ENCODE results near the gene LBP. TPM values are rescaled to one million over a fixed set of nuclear protein-coding genes. Genes with fewer than 3 reads are reported as not detected.
"Not testable (repeated sequence)": the region's sequence is repeated elsewhere in the genome, so short reads cannot be mapped to it uniquely, and the experiment has no call there.

The LBP gene
- total RNA-seq, 2 donors from 2014 or later: 4.8 to 13.7 TPM

DNA sequence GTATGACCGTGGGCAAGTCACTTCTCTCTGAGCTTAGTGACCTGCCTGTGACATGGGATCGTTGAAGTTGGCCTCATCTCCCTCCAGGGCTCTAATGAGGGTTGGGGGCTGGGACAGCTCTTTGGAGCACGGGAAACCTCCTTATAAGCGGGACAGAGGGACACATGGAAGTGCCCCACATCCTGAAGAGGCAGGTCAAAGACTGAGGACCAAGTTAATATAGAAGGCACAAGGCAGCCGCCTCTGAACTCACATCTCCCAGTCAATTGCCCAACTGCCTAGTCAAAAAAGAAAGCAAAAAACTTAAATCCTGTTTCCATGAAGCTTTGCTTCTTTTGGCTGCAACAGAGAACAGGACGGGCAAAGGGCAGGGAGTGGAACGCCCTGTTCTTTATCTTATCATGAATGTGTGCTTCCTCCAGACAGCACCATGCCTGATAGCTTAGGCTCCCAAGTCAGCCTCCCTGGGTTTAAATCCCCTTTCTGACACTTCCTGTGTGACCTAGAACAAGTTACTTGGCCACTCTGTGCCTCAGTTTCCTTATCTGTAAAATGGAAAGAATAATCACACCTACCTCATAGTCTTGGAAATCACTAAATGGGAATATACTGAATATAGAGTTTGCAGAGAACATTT lies 27.1 kb downstream of the LBP start:
- no peak for DNase-seq (ENCODE audit: low spot score)
- intact Hi-C loops (cut with DNase I): no loop called here

DNA sequence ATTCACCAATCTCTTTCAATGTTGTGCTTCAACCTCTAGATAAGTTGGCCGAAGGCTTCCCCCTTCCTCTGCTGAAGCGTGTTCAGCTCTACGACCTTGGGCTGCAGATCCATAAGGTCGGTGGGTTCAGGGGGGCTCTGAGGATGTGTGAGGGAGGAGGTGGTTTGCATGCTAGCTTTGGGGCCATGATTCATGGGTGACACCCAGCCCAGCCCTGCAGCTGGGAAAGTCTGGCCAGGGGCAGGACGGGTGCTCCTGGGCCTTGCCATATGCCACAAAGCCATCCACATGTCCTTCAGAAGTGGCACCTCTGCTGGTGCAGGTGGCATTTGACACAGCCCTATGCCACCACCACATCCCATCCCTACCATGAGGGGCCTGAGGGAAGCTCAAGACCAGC lies 27.6 kb downstream of the LBP start:
- intact Hi-C loops (cut with DNase I): no loop called here
- DNase-seq (ENCODE audit: low spot score): no peak

DNA sequence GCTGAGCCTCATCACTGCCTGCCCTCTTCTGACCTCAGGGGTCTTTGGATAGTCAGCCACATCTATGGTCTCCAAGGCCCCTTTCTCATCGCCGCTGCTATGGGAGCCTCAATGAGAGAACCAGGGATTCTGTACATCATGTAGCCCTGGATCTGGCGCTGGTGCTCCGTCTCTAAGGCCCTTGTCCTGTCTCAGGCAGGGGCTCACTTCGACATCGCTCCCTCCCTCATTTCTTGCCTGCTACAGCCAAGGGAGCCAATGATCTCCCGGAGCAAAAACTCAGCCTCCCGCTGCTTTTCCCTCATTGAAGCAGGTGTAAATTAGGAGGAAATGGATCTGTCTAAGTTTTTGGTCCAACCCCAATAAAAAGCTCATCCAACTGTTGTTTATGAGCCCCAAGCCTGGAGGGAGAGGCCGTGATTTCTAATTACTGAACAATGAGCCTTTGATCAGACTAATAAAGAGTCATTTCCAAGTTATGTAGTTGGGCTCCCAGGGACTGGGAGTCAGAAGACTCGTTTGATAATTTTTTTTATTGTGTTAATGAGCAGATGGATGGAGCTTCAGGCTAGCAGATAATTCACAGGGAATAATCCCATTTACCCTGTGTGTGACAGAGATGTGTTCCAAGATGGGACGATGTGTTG lies 30.9 kb downstream of the LBP start:
- intact Hi-C loops (cut with DNase I): no loop called here

DNA sequence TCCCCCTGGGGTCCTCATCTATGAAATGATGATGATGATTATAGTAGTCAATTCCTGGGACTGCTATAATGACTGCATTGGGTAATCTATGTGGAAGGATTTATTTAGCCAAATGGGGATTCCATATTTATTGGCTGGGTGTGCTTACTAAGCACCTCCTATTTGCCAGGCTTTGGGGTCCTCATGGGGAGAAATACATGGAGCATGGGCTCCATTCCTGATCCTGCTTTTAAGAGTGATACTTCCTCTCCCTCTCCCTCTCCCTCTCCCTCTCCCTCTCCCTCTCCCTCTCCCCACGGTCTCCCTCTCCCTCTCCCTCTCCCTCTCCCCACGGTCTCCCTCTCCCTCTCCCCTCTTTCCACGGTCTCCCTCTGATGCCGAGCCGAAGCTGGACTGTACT lies 31.6 kb downstream of the LBP start:
- intact Hi-C loops (cut with DNase I); DNase-seq (ENCODE audit: low spot score): not testable (repeated sequence)

More for the DNA sequence above, 30.9 kb downstream of the LBP start:
- DNase-seq (ENCODE audit: low spot score): no peak

DNA sequence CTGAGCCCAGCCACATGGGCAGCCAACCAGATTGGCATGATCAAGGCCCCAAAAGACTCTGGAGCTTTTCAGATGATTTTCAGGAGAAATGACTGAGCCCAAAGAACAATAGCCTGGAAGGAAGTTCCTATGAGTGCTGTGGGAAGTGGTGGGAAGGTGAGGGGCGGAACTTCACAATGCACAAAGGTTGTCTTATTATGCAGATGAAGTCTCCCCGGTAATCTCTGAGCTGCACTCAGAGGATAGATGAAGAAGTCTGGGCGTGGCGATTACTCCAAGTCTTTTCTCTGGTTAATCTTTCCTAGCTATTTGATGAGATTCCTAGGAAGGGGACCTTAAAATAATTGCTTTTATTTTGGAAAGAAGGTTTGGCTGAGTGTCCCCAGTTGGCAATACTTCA lies 36.9 kb downstream of the LBP start:
- DNase-seq (ENCODE audit: low spot score): no peak
- intact Hi-C loops (cut with DNase I): no loop called here

DNA sequence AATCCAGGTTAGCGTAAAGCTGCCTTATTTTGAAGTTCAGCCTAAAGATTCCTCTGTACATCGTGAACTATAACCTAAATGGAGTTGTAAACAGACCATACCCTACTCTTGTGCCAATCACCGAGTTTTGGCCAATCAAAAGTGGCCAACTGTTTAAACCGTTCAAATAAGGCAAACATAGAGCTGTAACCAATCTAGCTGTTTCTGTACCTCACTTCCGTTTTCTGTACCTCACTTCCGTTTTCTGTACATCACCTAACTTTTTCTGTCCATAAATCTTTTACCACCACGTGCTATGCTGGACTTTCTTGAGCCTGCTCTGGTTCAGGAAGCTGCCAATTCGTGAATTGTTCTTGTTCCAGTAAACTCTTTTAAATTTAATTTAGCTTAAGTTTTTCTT lies 39.7 kb downstream of the LBP start:
- DNase-seq (ENCODE audit: low spot score): no peak
- intact Hi-C loops (cut with DNase I): no loop called here

DNA sequence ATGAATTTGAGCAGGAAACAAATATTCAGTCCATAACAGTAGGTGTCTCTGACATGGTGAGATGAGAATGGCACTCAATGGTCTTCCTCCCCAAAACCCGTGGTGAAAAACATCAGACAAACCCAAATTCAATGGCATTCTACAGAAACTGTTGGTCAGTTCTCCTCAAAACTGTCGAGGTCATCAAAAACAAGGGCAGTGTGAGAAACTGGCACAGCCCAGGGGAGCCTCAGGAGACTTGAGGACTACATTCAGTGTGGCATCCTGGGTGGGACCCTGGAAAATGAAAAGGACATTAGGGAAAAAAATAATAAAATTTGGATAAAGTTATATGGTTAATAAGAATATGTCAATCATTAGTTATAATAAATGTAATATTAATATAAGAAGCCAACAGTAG lies 40.6 kb downstream of the LBP start:
- intact Hi-C loops (cut with DNase I): no loop called here
- no peak for DNase-seq (ENCODE audit: low spot score)

DNA sequence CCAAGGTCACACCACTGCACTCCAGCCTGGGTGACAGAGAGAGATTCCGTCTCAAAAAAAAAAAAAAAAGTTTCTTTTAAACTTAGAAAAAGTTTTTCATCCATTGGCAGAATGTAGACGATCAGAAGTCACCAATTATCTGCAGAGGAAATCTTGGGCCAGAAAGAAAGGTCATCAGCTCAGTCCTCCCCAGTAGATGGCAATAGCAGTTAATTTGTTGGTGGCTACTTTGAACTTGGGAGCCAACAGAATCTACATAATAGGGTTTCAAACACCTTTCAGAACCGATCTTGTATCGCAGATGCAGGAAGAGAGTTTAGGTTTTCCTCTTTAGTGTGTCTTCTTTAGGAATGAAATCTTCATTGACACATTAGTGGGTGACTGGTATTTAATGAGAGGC lies 41.7 kb downstream of the LBP start:
- no peak for DNase-seq (ENCODE audit: low spot score)
- intact Hi-C loops (cut with DNase I): no loop called here

DNA sequence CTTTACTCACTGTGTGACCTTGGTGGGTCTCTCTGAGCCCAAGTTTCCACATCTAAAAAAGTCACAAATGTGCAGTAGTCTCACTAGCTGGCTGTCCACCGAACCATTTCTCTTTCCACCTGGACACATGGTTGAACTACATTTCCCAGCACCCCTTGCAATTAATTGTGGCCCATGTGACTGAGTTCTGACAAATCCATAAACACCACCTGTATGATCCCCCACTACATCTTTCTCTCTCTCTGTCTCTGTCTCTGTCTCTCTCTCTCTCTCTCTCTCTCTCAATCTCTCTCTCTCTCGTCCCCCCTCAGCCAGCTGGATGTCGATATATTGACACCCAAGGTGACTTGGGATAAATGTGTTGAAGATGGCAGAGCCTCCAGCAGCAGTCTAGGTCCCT lies 46.1 kb downstream of the LBP start:
- no peak for DNase-seq (ENCODE audit: low spot score)
- intact Hi-C loops (cut with DNase I): no loop called here

DNA sequence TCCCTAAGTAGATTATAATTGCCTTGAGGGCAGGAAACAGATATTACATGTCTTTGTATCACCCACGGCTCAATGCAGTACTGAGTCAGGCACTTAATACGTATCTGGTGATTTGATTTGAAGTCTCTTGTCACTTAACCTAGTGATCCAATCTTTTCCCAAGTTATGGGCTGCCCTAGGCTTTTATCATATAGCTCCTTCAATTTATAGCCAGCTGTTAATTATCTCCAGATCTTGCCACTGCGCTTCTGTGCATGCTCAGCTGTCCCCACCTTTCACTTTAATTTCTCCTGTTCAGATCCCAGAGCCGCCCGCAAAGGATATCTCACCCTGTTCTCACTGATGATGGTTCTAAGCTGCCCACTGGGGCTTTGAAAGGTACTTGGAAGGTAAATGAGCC lies 47.0 kb downstream of the LBP start:
- intact Hi-C loops (cut with DNase I): no loop called here
- no peak for DNase-seq (ENCODE audit: low spot score)

DNA sequence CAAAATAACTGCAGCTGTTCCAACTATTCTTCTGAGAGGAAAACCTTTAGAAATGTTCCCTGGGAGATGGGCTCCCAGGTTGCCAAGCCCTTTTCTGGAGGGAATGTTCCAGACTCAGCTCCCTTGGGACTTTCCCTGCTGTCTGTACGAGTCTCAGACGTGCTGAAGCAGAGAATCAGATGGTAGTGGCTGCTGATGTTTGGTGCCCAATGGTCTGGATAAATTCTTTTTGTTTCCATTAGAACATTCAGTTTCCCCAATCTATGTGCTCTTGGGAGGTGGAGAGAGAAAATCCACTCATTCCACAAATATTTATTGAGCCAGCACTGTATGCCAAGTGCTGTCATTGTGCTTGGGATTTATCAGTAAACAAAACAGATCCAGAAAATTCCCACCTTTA lies 48.9 kb downstream of the LBP start:
- no peak for DNase-seq (ENCODE audit: low spot score)
- intact Hi-C loops (cut with DNase I): no loop called here

DNA sequence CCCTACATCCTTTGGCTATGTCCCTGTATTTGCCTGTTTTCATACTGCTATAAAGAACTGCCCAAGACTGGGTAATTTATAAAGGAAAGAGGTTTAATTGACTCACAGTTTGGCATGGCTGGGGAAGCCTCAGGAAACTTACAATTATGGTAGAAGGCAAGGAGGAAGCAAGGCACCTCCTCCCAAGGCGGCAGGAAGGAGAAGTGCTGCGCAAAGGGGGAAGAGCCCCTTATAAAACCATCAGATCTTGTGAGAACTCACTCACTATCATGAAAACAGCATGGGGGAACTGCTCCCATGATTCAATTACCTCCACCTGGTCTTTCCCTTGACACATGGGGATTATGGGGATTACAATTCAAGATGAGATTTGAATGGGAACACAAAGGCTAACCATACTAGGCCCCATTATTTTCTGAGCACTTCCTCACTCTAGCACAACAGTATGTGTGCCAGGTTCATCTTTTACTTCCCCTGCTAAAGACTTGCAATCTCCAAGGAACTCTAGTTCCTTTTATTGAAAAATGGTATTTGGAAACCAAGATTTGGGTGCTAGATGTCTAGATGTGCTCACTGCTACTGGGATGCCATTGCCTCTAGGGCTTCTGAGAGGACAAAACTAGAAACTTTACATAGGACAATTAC lies 49.6 kb downstream of the LBP start:
- intact Hi-C loops (cut with DNase I); DNase-seq (ENCODE audit: low spot score): not testable (repeated sequence)

DNA sequence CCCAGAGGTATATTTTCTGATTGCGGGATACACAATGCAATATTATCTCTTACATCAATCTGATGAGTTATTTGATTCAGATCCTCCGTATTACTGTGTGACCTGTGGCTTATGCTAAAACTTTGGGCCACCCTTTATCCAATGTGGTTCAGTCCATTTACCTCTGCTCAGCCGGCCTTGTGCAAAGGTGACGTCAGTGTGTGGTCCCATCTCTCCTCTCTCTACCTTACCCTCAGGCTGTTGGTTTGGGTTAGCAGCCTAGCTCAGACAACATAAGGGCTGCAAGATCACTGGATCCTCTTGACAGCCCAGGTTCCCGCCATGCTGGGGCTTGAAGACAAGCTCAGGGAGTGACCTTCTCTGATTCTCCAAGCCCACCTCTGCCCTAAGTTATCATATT lies 55.8 kb downstream of the LBP start:
- intact Hi-C loops (cut with DNase I): loop anchor here in 1 of 2 donors (10.0 kb wide), 1 partner anchor 167 kb away; no protein-coding TSS in a partner anchor
- no peak for DNase-seq (ENCODE audit: low spot score)

DNA sequence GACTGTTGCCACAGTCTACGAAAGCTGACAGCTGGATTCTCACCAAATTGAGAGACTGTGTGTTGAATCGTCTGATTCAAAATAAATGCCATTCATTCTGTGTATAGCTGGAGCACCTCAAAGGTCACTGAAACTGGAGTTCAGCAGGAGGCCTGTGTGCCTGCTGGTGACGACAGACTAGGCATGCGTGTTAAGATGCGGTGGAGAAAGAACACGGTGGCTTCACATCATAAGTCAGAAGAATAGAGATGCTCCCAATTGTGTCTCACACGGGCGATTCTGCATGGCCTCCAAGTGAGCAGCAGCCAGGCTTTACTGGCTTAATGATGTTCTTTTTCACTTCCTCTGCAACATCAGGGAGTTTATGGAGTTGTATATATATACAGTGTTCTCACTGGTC lies 56.5 kb downstream of the LBP start:
- no peak for DNase-seq (ENCODE audit: low spot score)
- intact Hi-C loops (cut with DNase I): loop anchor here in 1 of 2 donors (10.0 kb wide), 1 partner anchor 168 kb away; no protein-coding TSS in a partner anchor

DNA sequence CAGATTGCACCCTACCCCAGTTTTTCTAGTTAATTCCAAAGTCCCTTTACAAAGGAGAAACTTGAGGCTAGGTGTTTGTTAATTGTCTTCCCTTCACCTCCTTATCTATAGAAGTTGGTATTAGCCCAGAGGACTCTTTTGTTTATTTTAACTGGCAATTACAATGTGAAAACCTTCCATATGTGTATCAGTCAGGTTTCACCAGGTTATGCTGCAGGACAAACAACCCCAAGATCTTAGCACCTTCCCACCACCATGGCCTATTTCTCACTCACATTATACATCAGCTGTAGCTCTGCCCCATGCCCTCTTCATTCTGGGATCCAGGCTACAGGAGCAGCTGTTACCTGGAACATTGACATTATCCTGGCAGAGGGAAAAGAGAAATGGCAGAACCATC lies 57.7 kb downstream of the LBP start:
- intact Hi-C loops (cut with DNase I): loop anchor here in 1 of 2 donors (10.0 kb wide), 1 partner anchor 169 kb away; no protein-coding TSS in a partner anchor
- DNase-seq (ENCODE audit: low spot score): no peak

DNA sequence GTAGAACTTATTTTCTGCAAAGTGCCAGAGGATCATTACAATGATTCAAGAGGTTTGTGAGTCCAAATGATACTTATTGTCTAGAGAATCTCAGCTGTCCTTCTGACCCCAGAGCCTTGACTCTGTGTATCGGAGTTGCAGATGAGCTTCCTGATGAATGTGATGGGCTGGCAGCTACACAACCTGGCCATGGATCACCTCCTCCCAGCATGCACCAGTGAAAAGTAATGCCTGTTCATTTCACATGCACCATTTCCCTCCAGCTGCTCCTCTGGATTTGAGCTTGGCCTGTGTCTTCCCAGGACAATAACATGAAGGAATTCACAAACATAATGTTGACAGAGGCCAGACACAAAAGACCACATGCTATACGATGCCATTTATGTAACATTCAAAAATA lies 58.9 kb downstream of the LBP start:
- intact Hi-C loops (cut with DNase I): loop anchor here in 1 of 2 donors (10.0 kb wide), 1 partner anchor 170 kb away; no protein-coding TSS in a partner anchor
- DNase-seq (ENCODE audit: low spot score): no peak

DNA sequence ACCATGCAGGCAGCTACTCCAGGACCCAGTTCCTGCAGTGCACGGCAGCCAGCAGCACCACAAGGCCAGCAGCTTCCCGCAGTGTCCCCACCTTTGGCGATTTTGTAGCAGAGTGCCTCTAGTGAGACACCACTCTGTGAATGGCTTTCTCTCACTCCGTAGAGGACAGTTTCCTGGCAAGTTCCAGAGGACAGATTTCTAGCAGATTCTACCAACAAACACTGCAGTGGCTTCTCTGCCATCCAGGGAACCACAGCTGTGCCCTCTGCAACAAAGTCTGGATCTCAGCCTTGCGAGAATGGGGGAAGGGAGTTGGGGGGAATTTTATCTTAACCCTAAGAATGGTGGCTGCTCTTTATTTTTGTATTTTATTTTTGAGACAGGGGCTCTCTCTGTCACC lies 60.2 kb downstream of the LBP start:
- intact Hi-C loops (cut with DNase I): loop anchor here in 1 of 2 donors (10.0 kb wide), 1 partner anchor 172 kb away; no protein-coding TSS in a partner anchor
- no peak for DNase-seq (ENCODE audit: low spot score)

DNA sequence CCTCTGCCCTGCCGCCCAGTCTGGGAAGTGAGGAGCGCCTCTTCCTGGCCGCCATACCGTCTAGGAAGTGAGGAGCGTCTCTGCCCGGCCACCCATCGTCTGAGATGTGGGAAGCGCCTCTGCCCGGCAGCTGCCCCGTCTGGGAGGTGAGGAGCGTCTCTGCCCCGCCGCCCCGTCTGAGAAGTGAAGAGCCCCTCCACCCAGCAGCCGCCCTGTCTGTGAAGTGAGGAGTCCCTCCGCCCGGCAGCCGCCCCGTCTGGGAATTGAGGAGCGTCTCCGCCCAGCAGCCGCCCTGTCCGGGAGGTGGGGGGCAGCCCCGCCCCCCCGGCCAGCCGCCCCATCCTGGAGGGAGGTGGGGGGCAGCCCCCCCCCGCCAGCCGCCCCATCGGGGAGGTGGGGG lies 61.0 kb downstream of the LBP start:
- no peak for DNase-seq (ENCODE audit: low spot score)
- intact Hi-C loops (cut with DNase I): loop anchor here in 1 of 2 donors (10.0 kb wide), 1 partner anchor 173 kb away; no protein-coding TSS in a partner anchor

DNA sequence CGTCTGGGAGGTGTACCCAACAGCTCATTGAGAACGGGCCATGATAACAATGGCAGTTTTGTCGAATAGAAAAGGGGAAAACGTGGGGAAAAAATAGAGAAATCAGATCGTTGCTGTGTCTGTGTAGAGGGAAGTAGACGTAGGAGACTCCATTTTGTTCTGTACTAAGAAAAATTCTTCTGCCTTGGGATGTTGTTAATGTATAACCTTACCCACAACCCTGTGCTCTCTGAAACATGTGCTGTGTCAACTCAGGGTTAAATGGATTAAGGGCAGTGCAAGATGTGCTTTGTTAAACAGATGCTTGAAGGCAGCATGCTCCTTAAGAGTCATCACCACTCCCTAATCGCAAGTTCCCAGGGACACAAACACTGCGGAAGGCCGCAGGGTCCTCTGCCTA lies 61.5 kb downstream of the LBP start:
- intact Hi-C loops (cut with DNase I): loop anchor here in 1 of 2 donors (10.0 kb wide), 1 partner anchor 173 kb away; no protein-coding TSS in a partner anchor
- not testable (repeated sequence) for DNase-seq (ENCODE audit: low spot score)

DNA sequence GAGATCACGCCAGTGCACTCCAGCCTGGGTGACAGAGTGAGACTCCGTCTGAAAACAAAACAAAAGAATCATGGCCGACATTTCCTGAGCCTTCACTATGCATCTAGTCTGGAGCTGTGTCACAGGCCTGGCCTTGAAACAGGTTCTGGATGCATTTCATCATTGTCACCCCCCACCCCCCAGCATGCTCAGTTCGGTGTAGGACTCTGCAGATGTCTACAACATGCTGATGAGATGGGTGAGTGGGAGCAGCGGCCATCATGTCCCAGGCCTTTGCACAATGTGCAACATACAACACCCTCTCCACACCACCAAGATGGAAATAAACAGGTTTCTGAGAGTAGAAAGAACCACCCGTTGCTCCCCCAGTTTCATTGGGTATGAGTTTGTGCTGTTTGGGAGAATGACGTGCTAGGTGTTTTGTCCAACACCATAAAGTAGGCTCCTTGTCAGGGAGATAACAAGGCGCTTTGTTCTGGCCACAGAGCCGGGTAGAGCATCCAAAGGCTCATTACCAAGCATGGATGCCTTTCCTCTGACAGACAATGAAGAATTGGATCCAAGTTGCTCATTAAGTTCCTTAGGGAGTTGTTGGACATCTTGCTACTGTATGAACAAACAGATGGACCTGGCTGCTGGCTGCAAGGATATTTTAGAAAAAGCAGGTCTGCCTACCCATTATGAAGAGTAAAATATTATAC lies 66.7 kb downstream of the LBP start:
- peak; percentile 75 for DNase-seq (ENCODE audit: low spot score)
- intact Hi-C loops (cut with DNase I): no loop called here

Data from posterior vena cava (tissue), 2 donors.